HG03135 (cell line): ENCODE data around the gene MACROD2.
"Not testable (repeated sequence)": the region's sequence is repeated elsewhere in the genome, so short reads cannot be mapped to it uniquely, and the experiment has no call there.

ENCODE experiments used
- ATAC-seq: cut with Tn5 transposase; IDR thresholded peaks from one replicate; pipeline ENCODE4 v1.9.1; 2021; ENCODE audit warnings: mild to moderate bottlenecking, moderate library complexity; ENCODE audit not compliant: unreplicated experiment

The MACROD2 gene

DNA sequence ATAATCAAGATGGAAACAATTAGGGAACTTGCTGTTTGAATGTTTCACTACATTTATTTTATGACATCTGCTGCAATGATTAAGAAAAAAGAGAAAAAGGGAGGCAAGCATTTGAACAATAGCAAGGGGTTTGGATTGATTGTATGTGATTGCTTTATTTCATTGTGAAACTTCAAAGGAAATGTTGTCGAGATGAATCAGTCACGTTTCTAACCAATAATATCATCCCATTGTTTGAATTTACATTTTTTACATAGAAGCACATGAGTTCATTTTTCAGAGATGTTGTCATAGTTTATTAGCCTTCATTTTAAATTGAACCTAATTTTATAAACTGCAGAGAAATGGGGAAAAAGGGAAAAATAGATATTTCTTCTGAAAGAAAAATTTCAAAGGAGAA is 2006.0 kb downstream of the MACROD2 start:
- ATAC-seq = no peak

DNA sequence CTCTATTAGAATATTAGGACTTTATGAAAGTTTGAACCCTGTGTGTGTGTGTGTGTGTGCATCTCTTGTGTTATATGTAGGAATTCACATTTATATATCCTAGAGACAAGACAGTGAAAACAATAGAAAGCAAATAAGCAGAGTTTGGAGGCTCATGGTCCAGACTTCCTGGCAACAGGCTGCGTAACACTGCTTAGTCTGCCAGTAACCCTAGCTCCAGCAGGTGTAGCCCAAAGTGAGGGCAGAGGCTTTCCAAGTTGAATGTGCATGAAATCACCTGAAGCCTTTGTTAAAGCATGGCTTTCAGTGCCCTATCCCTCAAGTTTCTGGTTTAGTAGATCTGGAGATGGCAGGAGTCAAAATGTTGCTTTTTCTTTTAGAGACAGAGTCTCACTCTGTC is 2008.0 kb downstream of the MACROD2 start:
- ATAC-seq = no peak

DNA sequence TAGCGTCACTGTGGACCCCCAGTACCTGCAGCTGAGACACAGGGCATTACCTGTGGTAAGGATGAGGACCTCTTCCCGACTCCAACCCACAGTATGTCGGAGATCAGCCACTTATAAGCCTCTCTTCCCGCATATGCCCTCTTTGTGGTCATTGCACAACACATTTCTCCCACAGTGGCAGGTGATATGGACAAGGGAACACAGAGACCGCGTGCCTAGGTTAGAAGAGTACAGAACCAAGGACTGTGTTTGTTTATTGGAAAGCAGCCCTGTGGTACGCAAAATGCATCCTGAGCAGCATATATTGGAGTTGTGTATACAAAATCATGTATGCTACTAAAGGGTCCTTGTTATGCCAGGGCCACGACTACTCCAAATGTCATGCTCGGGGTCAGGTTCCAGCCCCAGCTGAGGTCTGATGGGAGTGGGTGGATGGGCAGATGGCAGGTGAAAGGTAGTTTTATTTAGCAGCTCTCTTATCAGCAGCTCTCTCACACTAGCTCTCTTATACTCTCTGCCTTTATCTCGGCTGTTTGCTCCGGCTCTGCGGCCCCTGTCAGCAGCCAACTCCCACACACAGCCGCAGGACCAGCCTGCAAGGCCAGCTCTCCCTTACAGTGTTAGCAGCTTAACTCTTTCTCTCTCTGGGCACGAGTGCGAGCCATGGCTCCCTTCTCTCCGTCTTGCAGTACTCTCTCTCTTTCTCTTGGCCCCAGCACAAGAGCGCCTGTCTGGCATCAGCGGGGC is 2009.0 kb downstream of the MACROD2 start:
- no peak for ATAC-seq

DNA sequence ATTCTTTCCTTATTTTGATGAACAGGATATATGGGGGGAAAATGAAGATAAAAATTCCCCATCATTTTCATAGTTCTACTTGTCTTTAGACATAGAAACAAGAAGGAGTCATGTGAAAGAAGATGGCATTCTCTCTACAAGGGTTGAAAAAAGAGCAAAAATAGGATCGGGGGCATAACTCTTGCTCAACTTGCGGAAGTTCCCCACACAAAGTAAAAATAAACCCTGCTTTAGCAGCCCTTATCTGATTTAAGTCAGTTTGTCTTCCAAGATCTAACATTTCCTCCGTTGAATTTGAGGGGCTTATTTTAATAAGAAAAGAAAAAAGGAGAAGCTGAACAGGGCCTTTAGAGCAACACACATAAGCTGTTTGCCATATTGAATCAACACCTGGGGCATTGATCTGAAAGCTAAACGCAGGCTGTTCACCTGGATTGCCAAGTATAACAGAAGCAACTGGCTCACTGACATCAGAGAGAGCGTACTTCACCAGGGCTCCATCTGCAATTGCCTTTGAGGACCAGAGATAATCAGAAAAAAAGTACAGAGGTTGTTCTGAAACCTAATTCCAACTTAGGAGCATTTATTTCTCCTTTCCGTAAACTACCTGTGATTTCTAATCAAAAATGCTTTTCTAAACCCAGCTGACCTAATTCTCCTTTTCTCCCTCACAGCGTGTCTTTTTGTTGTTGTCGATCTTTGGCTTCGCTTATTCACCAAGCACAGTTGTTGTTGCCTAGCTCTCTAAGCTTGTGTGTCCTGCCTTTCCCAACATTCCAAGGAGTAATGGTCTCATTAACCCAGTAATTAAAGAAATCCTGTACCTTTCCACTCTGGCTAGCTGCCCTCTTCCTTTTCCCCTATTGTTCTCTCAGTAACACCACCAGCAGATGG is 2010.0 kb downstream of the MACROD2 start:
- no peak for ATAC-seq

DNA sequence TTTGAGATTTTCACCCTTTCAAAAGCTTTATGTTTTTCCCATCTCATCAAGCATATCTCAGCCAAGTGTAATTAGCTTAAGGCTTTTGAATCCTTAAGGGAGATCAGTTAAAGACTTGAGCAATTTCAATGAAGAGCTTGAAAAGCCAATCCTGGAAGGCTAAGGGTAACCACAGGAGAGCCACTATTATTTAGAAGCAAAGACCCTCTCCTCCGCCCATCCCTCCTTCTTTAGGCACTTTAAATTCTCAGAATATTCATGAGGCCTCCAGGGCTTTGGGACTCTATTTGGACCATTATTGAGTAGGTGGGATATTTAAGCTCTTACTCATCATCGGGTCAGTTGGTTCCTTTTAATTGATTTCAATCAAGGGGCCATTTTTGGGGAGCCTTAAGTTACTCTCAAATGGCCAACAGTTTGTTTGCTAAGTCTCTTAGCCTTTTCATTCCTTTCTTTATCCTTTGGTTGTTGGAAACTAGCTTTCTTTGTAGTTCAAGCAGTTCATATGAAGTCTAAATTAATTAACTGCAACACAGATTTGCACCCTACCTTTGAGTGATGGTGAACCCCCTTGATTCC is 2010.7 kb downstream of the MACROD2 start:
- no peak for ATAC-seq

DNA sequence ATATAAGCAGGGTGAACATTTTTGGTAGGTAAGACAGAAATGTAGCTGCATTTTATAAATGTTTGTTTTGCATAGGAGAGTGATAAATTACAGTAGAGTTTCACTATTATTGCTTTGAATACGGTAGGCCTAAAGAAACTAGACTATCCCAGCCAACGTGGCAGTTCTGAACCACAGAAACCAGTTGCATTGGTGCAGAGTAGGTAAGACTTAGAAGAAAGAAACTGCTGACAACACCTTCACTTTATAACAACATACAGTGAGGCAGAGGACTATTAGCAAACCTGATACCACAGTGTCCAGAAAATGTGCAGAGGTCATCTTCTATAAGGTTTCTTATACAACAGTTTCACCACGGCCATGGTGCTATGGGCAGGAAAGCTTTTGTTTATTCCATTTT is 2011.8 kb downstream of the MACROD2 start:
- peak; percentile 93 for ATAC-seq

DNA sequence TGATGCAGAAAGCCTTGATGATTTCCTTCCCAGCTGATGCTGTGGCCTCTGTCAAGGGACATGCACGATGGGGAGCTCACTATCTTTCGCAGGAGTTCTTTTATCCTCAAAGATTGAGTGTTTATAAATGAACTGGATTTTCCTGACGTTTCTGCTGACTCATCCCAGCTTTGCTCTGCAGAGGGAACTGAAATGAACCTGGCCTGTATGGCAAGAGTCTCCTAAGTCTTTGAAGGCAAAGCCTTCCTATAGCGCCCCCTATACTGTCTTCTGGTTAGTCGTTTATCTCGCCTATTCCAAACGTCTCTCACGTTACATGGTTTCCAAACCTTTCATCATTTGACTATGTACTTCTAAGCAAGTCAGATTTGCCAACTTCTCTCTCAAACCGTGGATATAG is 2012.6 kb downstream of the MACROD2 start:
- ATAC-seq = no peak

DNA sequence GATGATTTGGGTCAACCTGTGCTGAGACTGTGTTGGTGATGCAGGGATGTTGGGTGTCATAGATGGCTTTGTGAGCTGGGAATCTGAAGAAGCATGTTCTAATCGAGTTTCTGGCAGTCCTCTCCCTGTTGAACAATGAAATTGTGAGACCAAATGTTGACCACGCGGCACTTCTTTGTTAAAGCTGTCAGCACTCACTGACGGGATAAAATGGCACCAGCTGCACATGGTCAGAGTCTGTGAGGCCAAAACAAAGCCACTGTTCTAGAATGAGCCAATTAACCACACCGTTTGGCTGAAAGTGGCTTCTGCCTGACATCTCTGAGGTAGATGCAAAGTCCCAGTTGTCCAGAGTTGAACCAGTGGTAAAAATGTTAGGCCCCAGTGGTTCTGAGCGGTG is 2015.7 kb downstream of the MACROD2 start:
- no peak for ATAC-seq

DNA sequence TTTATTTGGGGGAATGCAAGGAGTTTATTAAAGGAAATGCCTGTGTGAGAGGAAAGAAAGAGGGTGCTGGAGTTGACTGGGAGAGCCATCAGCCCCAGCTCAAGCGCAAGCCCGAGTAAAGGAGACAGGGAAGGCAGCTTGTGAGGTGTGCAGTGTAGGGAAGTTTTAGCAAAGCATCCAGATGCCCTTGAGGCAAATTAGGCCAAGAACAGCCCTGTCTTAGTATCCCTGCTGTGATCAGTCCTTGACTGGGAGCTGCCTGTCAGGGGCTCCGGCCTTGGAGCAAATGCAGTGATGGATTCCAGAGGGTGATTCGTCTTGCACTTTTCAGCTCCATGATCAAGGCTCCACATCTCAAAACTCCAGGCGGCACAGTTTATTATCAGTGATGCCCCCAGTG is 2016.2 kb downstream of the MACROD2 start:
- ATAC-seq = no peak

DNA sequence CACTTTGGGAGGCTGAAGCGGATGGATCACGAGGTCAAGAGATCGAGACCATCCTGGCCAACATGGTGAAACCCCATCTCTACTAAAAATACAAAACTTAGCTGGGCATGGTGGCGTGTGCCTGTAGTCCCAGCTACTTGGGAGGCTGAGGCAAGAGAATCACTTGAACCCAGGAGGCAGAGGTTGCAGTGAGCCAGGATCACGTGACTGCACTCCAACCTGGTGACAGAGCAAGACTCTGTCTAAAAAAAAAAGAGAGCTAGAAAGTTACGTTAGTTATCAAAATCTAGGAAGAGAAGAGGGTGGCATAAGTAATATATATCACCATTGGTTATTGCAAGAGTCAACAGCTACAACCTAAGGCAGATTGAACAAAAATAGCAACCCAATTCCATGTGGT is 2017.6 kb downstream of the MACROD2 start:
- not testable (repeated sequence) for ATAC-seq

DNA sequence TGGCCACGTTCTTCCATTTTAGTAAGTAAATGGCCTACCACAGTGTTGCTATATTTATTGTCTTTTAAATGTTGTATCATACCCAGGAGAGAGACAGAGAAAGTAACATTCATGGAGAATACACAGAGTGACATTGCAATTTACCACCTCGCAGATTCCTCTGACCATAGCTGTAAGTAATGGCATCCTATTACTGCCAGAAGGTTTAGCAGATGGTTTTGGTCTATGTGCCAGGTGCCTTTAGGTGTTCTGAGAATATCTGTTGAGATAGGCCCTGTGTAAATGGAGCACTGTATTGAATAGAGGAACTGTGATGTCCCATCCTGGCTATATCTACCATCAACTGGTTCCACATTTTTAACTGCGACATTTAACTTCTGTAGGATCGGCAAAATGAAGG is 2018.3 kb downstream of the MACROD2 start:
- ATAC-seq = no peak

DNA sequence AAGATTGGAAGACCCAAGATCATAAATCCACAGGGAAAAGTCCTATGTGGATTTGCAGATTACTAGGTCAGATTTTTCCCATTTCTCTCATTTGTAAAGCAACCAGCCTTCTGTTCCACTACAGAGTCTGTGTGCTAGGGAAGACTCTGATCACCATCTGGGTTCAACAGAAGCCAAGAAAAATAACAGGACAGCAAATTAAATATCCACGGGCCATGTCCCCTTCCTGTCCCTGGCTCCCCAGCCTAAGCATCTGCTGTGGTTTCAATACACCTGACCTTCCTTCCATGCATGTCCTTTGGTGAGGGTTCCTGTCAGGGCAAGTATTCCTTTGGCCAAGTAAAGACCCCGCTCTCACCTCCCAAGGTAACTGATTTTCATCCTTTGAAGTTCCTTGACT is 2019.1 kb downstream of the MACROD2 start:
- ATAC-seq = no peak

DNA sequence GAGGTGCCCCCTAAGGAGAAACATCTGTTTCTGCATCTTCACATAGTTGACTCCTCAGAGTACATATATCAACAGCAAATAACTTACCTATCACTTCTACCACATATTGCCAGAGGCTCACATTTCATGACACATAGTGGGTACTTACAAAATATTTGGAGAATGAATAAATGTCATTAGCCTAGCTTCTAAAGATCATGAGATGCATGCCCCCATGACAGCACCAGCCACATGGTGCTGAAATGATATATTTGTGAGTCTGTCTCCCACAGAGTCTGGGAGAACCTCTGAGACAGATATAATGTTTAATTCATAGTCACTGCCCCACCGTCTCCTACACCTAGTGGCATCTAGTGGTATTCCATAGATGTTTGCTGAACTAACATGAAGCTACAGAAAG is 2022.3 kb downstream of the MACROD2 start:
- no peak for ATAC-seq

DNA sequence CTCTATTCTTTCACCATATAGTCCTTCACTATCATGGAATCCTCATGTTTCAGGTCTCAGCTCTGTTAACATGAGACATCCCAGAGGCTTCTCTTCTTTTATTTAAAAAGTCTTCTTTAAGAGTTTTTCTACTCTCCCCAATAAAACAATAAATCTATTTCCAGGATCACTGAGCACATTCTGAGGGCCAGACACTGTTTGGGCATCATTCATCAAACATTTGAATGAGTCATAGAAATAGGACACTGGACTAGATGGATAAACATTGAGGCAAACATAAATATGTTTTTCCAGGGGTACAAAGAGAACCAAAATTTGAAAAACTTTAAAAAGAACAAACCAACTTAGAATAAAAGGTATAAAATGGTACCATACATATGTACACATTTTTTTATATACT is 2023.6 kb downstream of the MACROD2 start:
- no peak for ATAC-seq

DNA sequence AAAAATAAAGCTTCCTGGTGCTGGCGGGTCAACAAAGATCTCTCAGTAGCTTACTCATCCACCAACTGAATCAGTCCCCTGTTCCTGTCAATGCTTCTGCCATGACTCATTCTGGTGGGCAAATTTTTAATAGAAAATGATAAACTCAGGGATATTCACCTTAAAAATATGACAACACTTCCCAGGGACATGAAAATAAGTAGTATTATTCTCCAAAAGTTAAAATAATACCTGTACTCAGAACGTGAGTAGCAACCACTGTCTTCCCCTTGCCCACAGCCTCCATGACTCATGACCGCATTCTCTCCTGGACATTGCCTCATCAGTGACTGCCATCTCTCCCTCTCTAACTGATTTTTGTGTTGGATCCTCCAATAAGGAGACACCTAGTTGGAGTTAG is 2025.7 kb downstream of the MACROD2 start:
- no peak for ATAC-seq

DNA sequence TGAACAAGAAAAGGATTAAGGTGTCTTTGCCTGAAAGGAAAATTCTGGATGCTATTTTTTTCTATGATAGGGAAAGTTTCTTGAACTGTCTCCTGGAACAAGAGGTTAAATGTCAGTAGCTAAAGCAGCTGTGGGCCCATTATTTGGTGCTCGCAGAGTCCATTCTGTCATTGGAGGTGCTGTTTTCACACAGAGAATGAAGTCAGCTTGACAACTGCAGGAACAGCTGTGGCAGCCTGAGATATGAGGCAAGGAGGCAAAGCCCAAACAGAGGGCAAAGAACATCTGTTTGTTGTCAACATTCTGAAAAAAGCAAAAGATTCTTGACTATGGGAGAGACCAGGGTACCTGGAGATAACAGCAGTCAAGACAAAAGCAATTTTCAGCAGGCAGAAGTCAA is 2029.8 kb downstream of the MACROD2 start:
- no peak for ATAC-seq

DNA sequence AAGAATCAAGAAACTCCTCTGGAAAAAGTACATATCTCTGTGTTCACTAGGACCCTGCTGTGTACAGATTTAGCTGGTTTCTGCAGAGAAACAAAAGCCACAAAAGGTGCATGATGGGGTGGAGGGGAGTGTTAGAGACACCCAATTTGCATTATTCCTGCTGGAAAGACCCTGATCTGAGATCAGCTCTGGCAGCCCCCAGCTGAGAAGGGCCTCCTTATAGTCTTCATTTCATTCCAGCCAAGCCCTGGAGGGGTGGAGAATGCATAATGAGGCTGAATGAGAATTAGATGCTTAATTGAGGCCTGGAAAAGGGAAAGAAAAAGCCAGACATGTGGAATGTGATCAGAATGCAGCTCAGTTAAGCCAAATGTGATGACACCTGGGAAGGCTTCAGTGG is 2032.4 kb downstream of the MACROD2 start:
- no peak for ATAC-seq

DNA sequence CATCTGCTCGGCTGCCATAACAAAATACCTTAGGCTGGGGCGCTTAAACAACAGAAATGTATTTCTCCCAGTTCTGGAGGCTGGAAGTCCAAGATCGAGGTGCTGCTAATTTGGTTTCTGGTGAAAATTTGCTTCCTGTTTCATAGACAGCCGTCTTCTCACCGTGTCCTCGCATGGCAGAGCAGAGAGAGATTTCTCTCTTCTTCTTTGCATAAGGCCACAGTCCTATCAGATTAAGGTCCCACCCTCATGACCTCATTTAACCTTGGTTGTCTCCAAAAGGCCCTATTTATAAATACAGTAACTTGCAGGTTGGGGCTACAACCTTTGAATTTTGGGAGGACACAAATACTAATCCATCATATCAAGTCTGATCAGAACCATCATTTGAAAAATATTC is 2033.6 kb downstream of the MACROD2 start:
- no peak for ATAC-seq

DNA sequence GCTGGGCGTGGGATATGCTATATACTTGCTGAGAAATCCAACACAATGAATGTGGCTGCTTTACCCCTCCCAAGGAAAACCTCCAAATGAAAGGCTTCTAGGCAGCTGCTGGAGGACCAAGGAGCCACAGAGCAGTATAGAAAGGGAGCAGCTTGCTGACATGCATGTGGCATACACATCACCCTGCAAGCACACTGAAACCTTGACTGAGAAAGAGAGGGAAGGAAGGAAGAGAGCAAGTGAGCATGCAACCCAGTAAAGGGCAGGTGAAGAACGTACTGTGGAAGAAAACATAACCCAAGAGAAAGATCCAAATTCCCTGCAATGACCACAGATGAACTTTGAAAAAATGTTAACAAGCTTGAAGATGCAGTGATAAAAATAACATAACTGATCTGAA is 2034.9 kb downstream of the MACROD2 start:
- no peak for ATAC-seq

DNA sequence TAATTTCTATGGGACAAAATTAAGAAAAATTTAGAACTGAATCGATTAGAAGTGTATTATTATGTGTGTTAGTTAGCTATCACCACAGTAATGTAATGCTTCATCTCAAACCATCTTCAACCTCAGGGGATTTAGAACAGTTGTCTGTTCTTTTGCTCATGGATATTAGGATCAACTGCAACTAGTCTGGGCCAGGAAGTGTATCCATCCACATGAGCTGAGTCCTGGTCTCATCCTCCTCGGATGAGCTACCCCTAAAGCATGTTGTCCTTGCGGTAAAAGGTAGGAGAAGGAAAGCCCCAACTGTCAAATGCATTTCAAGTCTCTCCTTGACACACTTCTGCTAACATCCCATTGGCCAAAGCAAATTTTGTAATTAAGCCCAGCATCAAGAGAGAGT is 2040.3 kb downstream of the MACROD2 start:
- no peak for ATAC-seq

DNA sequence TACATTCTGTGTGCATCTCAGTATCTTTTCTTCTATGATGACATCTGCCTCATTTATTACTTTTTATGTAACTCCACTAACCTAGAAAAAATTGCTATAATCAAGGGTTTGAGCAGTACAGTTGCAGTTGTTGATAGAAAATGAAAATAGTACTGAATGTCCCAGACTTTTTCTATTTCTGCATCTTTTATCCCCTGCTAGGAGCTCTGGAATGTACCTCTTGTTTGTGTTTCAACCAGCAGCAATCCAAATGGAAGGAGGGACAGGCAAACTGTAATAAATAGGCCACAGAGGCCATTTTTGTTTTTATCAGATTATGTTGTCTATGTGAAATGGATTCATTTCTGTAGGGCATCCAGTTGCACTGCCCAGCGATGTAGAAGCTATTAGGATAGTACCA is 2041.0 kb downstream of the MACROD2 start:
- no peak for ATAC-seq

DNA sequence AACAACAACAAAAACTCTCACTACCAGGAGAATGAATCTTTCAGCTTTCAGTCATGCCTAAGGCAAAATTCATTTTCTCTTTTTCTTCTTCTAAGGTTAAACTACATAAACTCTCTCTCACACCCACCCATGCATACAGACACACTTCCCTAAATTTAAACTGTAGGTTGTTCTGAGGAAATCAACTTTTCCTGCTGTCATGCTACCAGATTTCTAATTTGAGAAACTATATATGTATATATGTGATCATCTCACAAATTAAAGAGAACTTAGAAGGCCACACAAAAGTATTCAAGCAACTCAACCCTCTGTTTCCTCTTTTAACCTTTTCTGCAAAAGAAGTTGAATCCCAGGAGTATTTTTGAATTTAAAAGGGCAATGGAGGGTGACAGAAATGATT is 2045.4 kb downstream of the MACROD2 start:
- ATAC-seq = no peak
